Erythroblast (primary cell): Measurements from ENCODE around the gene PTGIS.

ENCODE experiments used
- DNase-seq, 2 experiments: peaks; one replicate each; lab custom pipeline; 2025; lab: John Stamatoyannopoulos, UW
- GATA1 ChIP-seq: IDR thresholded peaks from 2 replicates; pipeline ENCODE4 v1.6.1; 2011; ENCODE audit warnings: low read depth, mild to moderate bottlenecking, control low read depth, low read length, moderate library complexity
- POLR2A ChIP-seq: IDR thresholded peaks from 2 replicates; pipeline ENCODE4 v1.6.1; 2011; ENCODE audit warnings: mild to moderate bottlenecking, low read length

Gene PTGIS

DNA sequence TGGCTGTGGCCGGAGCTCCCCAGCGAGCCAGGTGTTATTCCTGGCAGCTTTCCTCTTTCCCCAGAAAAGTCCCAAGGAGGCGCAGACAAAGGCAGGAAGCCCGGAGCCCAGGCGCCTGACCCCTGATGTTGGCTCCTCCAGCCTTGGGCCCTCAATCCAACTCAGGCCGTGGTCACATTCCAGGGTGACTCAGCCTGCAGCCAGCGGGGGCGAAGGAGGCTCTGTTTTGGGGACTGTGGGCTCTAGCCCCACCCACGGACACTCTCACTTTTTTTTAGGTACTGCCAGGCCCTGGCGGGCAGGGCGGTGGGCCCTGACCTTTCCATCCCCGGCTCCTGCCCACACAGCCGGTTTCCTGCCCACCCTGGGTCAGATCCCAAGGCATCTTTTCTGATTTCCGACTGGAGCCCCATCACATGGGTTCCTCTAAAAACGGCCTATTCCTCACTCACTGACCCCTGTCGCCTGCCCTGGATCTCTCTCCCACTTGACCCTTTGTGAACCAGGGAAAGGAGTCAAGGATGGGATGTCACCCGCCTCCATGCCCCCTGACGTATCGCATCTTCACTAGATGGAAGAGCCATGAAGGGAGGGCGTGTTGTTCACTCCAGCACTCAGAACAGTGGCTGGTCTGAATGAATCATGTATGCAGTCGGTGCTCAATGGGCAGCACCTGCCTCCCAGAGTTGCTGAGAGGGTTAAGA, 5.5 kb downstream of the PTGIS start:
- DNase-seq, result no peak
- no peak for TF ChIP-seq GATA1
- TF ChIP-seq POLR2A, result no peak

DNA sequence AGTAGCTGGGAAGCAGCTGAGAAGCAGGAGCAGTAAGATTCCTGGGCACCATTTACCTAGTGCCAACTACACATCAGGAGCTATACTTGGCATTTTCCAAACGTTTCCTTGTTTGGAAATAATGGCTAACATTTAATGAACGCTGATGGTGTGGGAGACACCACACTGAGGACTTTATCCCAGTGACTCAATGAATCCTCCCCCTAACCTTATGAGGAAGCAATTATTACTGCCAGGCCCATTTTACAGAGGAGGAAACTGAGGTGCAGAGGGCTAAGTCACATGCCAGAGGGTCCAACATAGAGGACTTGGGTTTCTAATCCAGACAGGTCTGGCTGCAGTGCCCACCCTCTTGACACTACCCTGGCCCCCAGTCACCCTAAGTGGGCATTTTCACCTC, 6.1 kb downstream of the PTGIS start:
- DNase-seq, result no peak
- TF ChIP-seq GATA1 (no peak), POLR2A (no peak)

DNA sequence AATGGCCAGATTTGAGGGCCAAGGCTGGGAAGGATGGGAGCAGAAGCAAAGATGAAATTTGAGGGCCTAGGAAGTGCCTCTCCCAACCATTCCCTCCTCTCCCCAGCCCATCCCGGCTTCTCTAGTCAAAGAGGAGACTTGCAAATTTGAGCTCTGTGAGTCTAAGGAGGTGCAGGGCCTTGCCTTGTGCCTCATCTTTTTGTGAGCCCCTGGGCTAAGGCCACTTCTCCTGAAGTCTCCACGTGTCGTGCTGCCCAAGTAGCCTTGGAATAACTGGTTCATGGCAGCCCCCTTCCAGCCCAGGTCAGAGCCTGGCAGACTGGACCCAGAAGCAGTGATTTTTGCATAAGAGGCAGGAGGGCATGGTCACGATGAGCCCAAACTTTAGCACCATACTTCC, 6.7 kb downstream of the PTGIS start:
- no peak for DNase-seq
- TF ChIP-seq POLR2A (no peak), GATA1 (no peak)

DNA sequence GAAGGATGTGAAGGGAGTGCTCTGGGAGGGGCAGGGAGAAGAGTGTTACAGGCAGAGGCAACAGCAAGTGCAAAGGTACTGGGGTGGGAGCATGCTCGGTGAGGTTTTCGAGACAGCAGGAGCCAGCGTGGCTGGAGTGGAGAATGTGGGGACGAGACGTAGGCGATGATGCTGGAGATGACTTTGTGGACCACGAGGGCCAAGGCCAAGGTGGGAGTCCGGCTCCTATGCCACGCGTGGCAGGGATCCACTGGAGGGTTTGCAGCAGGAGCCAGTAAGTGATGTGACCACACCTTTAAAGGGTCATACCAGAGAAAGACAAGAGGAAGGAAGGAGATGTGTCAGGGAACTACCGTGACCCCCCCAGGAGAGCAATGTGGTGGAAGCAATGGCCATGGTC, 7.3 kb downstream of the PTGIS start:
- TF ChIP-seq GATA1 (no peak), POLR2A (no peak)
- DNase-seq, result no peak

DNA sequence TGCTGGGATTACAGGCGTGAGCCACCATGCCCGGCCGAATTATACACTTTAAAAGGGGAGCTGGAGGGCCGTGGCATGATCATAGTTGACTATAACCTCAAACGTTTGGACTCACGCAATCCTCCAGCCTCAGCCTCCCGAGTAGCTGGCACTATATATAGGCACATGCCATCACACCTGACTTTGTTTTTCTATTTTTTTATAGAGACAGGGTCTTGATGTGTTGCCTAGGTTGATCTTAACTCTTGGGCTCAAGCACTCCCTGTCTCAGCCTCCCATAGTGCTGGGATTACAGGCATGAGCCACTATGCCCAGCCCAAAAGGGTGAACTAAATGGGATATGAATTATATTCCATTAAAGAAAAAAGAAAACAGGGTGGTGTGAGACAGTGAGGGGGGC, 7.8 kb downstream of the PTGIS start:
- TF ChIP-seq POLR2A (no peak), GATA1 (no peak)
- no peak for DNase-seq

DNA sequence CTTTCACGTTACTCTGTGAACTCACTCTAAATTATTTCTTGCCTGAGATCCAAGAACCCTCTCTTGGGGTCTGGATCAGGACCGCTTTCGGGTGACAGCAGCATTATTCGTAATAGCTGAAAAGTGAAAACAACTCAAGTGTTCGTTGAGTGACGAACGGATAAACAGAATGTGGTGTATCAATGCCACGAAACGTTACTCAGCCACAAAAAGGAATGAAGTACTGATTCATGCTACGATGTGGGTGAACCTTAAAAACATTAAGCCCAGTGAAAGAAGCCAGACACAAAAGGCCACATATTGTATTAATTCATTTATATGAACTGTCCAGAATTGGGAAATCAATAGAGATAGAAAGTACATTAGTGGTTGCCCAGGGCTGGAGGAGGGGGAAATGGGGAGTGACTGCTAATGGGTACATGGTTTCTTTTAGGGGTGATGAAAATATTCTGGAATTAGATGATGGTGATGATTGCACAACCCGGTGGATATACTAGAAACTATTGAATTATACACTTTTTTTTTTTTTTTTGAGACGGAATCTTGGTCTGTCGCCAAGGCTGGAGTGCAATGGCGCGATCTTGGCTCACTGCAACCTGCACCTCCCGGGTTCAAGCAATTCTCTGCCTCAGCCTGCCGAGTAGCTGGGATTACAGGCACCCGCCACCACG, 8.4 kb downstream of the PTGIS start:
- DNase-seq, result no peak

DNA sequence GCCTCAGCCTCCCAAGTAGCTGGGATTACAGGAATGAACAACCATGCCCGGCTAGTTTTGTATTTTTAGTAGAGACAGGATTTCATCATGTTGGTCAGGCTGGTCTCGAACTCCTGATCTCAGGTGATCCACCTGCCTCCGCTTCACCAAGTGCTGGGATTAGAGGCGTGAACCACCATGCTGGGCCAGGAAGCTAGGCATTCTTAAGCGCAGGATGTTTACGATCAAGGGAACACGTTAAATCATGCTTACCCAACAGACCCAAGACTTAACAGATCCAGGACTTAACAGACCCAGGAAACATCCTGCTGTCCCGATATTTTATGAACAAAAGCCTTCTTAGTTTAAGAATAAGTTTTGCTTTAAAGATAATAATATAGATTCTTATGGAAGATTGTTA, 9.1 kb downstream of the PTGIS start:
- DNase-seq, result no peak
- no peak for TF ChIP-seq GATA1
- TF ChIP-seq POLR2A, result no peak

More for the DNA sequence above, 8.4 kb downstream of the PTGIS start:
- TF ChIP-seq POLR2A, result no peak
- TF ChIP-seq GATA1, result no peak

DNA sequence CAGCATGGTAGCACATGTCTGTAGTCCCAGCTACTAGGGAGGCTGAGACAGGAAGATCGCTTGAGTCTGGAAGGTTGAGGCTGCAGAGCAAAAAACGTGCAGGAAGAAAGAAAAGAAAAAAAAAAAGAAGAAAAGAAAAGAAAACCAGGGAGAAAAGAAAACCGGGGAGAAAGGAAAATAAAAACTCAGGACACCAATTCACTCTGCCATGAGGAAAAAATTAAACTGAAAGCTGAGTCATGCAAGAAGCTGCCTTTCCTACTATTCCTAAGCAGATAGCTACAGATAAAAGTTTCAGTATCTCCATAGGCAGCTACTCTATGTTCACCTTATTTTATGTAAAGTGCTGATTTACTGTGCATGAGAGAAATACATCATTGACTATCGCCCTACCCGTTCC, 10.5 kb downstream of the PTGIS start:
- no peak for DNase-seq
- TF ChIP-seq POLR2A, result no peak
- no peak for TF ChIP-seq GATA1

DNA sequence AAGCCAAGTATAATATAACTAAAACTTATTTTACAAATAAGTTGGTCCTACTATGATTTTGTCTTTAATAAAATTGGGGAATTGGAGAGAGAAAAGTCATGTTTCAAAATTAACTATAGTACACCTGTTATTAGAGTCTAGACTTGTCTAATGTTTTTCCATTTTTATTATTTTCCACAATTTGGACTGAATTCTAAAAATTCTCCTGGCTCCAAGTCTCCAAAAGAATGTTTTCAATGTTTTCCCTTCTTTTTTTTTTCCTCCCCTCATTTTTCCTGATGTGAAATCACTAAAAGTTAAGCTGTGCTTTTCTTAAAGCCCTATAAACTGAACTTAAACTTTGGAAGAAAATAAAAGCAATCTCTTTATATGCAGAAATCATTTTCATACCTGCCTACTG, 11.3 kb downstream of the PTGIS start:
- no peak for DNase-seq
- TF ChIP-seq GATA1, result no peak
- no peak for TF ChIP-seq POLR2A

DNA sequence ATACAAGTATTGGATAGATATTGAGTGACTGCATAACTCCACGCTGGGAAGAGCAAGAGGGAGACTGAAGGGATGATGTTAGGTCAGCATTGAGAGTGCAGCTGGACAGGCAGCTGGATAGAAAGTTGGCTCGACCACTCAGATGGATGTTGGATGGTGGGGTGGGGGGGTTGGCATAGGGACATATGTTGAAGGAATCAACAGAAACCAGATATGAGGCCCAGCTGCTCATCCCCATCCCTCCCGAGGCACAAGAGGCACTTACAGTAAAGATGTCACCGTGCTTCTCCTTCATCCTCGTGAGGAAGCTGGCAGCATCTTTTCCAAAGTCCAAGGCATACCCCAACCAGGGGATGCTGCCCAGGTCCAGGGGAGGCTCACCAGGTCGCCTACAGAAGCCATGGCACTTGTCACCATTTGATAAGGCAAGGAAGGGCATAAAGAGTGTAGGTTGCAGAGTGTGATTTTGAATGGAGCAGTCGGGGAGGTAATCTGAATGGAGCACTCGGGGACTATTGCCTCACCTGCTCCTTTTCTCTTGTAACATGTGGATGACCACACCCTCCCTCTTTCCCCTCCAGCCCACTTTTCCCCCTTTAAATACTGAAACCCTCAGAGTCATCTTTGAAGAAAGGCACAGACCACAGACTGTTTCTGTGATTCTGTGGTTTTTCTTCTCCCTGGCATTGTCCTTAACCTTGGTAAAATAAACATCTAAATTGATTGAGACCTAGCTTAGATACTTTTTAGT, 18.0 kb downstream of the PTGIS start:
- DNase-seq, result no peak
- TF ChIP-seq POLR2A, result no peak
- TF ChIP-seq GATA1, result no peak

DNA sequence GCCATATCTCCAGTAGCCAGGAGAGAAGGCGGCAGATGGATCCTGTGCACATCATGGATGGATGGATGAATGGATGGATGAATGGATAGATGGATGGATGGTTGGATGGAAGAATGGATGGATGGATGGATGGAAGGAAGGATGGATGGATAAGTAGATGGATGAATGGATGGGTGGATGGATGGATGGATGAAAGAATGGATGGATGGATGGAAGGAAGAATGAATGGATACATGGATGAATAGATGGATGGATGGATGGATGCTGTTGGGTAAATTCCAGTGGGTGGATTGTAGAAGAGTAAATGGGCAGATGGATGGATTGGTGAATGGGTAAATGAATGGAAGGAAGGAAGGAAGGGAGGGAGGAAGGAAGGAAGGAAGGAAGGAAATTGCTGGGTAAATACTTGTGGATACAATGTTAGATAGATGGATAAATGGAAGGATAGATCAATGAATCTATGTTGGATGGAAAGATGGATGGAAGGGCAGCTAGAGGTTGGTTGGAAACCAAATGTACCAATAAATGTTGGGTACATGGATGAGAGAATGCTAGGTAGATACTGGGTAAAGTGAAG, 19.5 kb downstream of the PTGIS start:
- no peak for TF ChIP-seq GATA1
- TF ChIP-seq POLR2A, result no peak
- no peak for DNase-seq

DNA sequence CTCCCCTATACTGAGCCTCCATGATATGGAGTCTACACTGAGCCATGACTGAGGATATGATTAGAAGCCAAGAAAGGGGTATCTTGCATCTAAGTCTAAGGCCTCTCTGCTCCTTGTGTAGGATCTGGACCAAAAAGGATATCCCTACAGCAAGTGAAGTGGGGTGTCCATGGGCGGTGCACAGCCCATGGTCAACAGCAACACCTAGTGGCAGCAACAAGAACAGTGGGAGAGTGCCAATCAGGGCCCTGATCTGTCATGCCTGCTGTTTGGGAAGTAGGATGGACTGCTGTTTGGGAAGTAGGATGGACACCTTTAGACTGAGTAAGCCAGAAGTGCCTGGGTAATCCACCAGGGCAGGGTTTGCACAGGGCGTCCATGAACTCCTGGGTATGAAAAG, 22.4 kb downstream of the PTGIS start:
- TF ChIP-seq GATA1 (no peak), POLR2A (no peak)
- peak; percentile 11 to 23 for DNase-seq

DNA sequence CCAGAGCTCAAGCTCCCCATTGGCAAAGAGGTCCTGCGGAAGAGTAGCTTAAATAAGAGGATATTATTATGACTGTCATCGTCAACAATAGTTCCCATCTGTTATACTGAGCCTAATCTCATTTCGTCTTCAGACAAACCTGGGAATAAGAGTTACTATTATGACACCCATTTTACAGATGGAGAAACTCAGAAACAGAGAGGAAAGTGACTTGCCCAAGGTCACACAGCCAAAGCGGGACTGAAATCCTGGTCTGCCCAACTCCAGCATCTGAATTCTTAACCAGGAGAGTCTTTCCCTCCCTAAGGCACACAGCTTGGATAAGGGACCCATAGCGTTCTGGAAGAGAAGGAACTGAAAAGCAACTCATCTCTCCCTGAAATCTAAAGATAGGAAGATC, 23.4 kb downstream of the PTGIS start:
- DNase-seq, result no peak
- TF ChIP-seq POLR2A, result no peak
- TF ChIP-seq GATA1, result no peak
